Skeletal muscle tissue (tissue), 4 donors: Measurements from ENCODE around the gene AIFM1. TPM values are rescaled to one million over a fixed set of nuclear protein-coding genes. Genes with fewer than 3 reads are reported as not detected.
A peak's percentile ranks its signal among the peaks of the same experiment; 100 is the strongest.

Source experiments
- H3K27ac ChIP-seq: one replicate; pipeline ENCODE4 v1.7.0; 2013; ENCODE audit warnings: mild to moderate bottlenecking, low read depth, low read length, inconsistent platforms
- H3K27me3 ChIP-seq, 3 donors: one replicate each; pipeline ENCODE4 v1.7.0; 2013; ENCODE audit warnings: low read length in 3 of 3; ENCODE audit not compliant: control insufficient read depth in 3 of 3, insufficient read depth in 3 of 3
- H3K36me3 ChIP-seq, 3 donors: one replicate each; pipeline ENCODE4 v1.7.0; 2013; ENCODE audit warnings: low read length in 3 of 3; ENCODE audit not compliant: control insufficient read depth in 3 of 3, insufficient read depth in 3 of 3
- H3K4me1 ChIP-seq, 3 donors: one replicate each; pipeline ENCODE4 v1.7.0; 2013; ENCODE audit warnings: low read length in 3 of 3, mild to moderate bottlenecking in 3 of 3; ENCODE audit not compliant: control insufficient read depth in 3 of 3, insufficient read depth in 3 of 3
- H3K4me3 ChIP-seq, 3 donors: one replicate each; pipeline ENCODE4 v1.7.0; 2013; ENCODE audit warnings: low read length in 3 of 3
- H3K9ac ChIP-seq, 3 donors: one replicate each; pipeline ENCODE4 v1.7.0; 2013; ENCODE audit warnings: low read length in 3 of 3, mild to moderate bottlenecking in 3 of 3, moderate library complexity in 2 of 3, low read depth in 1 of 3
- H3K9me3 ChIP-seq, 3 donors: one replicate each; pipeline ENCODE4 v1.7.0; 2013; ENCODE audit warnings: low read length in 3 of 3; ENCODE audit not compliant: control insufficient read depth in 3 of 3
- total RNA-seq: library from RNA; depleted of rRNA; stranded (reverse); fragments of >200 nt; gene quantifications from one replicate; pipeline ENCODE4 v1.2.3, GENCODE V29; 2014
- donor health status: Osteomylitis.

The AIFM1 gene
- total RNA-seq, 1 donor from 2014 or later: 19.3 TPM

DNA sequence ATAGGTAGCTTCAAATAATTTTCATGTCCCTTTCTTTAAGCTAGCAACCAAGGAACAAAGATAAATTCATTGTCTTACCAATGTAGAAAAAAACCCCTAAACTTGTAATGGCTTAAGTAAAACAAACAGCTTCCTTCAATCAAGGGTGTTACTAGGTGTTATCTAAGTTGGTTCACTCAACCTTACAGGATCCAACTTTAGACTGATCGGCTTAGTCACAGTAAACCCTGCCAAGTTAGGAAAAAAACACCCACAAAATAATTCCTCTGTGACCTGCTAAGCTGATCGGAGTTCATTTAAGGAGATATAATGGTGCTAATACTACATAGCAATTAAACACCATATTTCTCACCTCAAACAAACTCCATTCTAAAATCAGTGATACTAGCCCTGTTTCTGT, 10.1 kb downstream of the AIFM1 start:
- Histone ChIP-seq H3K9ac (no peak overlapping the region), H3K27me3 (no peaks in the 10 kb centered on the region), H3K4me1 (peaks cover 0 to 4% (median 0%) of the 10 kb centered on the region in 3 donors), H3K27ac (no peak overlapping the region), H3K9me3 (no peaks in the 10 kb centered on the region), H3K36me3 (peaks cover 0 to 3% (median 0%) of the 10 kb centered on the region in 3 donors), H3K4me3 (no peak overlapping the region)

DNA sequence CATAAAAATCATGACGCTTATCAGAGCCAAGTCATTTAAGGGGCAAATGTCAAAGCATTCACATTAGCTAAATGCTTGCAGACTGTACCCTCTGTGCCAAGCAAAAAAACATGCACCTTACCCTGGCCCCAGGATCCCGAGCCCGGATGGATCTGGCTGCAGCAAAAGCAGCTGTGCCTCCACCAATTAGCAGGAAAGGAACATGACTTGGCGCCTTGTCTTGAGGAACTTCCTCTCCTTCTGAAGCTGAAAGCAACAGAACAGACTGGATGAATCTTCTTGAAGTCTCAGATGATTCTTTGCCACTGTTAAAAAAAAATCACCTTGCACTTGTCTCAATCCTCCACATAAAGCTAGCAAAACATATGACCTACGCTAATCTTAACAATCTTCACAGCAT, 18.0 kb downstream of the AIFM1 start:
- Histone ChIP-seq H3K9me3 (no peaks in the 10 kb centered on the region), H3K9ac (no peak overlapping the region), H3K36me3 (peaks cover 24 to 42% (median 28%) of the 10 kb centered on the region in 3 donors), H3K4me1 (no peaks in the 10 kb centered on the region), H3K27ac (no peak overlapping the region), H3K4me3 (no peak overlapping the region), H3K27me3 (no peaks in the 10 kb centered on the region)

DNA sequence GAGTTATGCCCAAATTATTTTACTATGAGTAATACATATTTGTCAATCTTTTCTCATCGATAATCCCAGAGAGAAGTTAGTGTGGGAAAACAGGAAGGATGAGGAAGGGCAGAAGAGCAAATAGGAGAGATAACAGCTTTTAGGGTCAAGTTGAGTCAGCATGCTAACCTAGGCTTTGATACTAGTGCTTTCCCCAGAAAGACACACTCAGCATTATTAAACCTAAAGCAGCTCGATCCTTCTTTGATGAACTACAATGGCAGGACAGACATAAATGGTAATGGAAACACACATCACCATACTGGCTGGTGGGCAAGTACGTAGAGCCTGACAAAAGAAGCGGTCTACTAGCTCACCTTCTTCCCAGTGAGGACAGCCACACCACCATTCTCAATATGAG, 20.5 kb downstream of the AIFM1 start:
- Histone ChIP-seq H3K4me1 (no peaks in the 10 kb centered on the region), H3K36me3 (peaks cover 28 to 47% (median 28%) of the 10 kb centered on the region in 3 donors), H3K27me3 (no peaks in the 10 kb centered on the region), H3K27ac (no peak overlapping the region), H3K4me3 (no peak overlapping the region), H3K9me3 (no peaks in the 10 kb centered on the region), H3K9ac (no peak overlapping the region)

DNA sequence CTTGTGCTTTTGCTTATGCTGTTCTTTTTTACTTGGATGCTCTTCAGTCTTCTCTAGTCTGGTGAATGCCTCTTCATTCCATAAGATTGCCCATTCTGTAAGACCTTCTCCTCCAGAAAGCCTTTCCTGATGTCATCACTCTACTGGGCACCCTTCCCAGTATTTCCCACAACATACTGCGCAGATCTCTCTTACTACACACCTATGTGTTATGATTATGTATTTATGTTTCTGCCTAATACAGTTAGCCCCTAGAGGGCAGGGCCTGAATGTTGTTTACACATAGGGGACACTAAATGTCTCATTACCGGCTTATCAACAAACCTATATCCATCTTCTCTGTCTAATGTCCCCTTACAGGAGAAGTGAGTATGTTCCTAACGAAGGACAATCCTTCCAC, 21.1 kb downstream of the AIFM1 start:
- Histone ChIP-seq H3K4me1 (no peaks in the 10 kb centered on the region), H3K9ac (no peak overlapping the region), H3K4me3 (no peak overlapping the region), H3K27me3 (no peaks in the 10 kb centered on the region), H3K36me3 (peaks cover 33 to 50% (median 34%) of the 10 kb centered on the region in 3 donors), H3K9me3 (no peaks in the 10 kb centered on the region), H3K27ac (no peak overlapping the region)

DNA sequence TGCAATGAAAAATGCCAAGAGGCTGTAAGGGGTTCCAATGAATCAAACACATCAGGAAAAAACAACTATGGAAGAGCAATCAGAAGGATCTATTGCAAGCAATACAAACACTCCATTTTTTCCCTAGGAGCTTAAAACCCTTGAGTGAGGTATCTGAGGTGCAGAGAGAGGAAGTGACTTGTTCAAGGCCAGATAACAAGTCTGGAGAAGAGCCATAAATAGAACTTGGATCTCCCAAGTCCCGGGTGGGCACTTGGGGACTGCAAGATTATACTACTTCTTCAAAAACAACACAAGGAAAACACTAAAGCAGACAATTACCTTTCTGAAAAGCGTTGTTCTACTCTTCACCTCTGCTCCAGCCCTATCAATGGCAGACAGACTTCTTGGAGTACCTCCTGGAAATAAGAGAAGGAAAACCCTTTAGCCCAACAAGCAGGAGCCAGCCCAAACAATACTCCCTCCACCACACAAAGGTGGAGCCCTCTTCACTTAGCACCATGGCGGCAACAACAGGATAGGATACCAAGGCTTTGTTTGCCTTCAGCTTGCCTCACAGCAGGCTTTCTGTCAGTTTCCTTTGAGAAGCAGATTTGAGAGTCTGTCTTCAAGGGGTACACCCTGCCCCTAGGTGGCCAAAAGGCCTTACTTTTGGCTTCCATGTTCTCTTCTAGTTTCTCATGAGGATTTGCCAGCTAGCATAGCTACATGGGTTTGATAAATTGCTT, 26.0 kb downstream of the AIFM1 start:
- H3K27ac ChIP-seq: no peak overlapping the region
- no peak overlapping the region for H3K9ac ChIP-seq
- peaks cover 26 to 43% (median 36%) of the 10 kb centered on the region in 3 donors for H3K36me3 ChIP-seq

DNA sequence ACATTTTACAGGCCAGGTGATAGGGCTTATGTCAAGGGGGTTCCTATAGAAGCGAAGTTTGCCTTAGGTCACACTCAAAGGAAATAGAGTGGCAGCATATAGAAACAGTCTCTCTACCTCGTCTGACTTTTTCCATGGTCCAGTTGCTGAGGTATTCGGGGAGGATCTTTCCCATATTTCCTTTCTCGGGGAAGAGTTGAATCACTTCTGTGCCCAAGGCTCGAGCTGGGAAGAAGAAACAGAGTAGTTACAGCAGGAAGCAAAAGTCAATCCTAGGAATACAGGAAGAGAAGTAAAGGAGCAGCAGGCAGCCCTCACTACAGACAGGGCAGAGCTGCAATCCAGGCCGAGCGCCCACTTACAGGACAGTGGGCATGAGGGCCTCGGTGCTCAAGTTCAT, 28.7 kb downstream of the AIFM1 start:
- Histone ChIP-seq H3K9me3 (no peaks in the 10 kb centered on the region), H3K9ac (no peak overlapping the region), H3K27ac (no peak overlapping the region), H3K4me3 (no peak overlapping the region), H3K27me3 (no peaks in the 10 kb centered on the region), H3K36me3 (peaks cover 21 to 41% (median 31%) of the 10 kb centered on the region in 3 donors), H3K4me1 (no peaks in the 10 kb centered on the region)

More for the DNA sequence above, 26.0 kb downstream of the AIFM1 start:
- H3K4me1 ChIP-seq: no peaks in the 10 kb centered on the region
- no peak overlapping the region for H3K4me3 ChIP-seq
- H3K27me3 ChIP-seq: no peaks in the 10 kb centered on the region
- no peaks in the 10 kb centered on the region for H3K9me3 ChIP-seq

DNA sequence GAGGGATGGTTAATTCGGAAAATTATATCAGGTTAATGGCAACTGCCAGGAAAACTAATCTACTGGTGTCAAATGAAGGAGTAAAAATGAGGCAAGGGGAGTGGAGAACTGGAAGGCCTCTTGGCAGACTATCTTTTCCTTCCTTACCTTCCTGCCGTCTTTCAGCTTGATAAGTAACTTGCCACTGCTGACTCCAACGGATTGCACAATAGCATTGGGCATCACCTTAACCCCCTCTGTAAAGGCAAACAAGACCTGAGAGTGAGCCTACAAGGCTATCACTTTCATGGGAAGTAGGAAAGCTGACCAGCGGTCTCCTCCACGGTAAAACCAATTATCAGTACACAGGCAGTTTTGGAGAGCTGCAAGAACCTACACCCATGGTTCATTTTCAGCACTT, 29.1 kb downstream of the AIFM1 start:
- H3K9ac ChIP-seq: no peak overlapping the region
- H3K4me1 ChIP-seq: no peaks in the 10 kb centered on the region
- no peak overlapping the region for H3K4me3 ChIP-seq
- no peak overlapping the region for H3K27ac ChIP-seq
- no peaks in the 10 kb centered on the region for H3K9me3 ChIP-seq
- peaks cover 23 to 42% (median 32%) of the 10 kb centered on the region in 3 donors for H3K36me3 ChIP-seq
- H3K27me3 ChIP-seq: no peaks in the 10 kb centered on the region

DNA sequence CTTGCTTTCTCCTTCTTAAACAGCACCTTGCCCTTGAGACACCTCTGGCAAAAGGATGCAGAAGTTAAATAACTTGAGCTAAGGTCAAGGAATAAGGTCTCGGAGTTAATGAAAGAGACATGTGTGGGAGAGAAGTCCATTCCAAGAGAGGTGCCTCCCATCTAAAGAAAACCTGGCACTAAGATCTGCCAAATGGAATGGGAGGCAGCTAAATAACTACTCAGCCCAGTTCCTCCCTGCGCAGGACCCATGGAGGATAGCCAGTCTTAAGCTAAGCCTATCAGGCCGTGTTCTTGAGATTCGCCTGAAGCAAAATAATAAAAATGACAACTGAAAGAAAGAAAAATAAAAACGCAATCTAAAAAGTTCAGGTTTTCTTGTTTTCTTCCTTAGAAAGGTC, 34.7 kb downstream of the AIFM1 start:
- H3K36me3 ChIP-seq: peaks cover 30 to 41% (median 35%) of the 10 kb centered on the region in 3 donors
- H3K9ac ChIP-seq: no peak overlapping the region
- H3K27ac ChIP-seq: no peak overlapping the region
- no peaks in the 10 kb centered on the region for H3K9me3 ChIP-seq
- no peaks in the 10 kb centered on the region for H3K27me3 ChIP-seq
- H3K4me1 ChIP-seq: peaks cover under 1 to 1% (median under 1%) of the 10 kb centered on the region in 3 donors
- no peak overlapping the region for H3K4me3 ChIP-seq

DNA sequence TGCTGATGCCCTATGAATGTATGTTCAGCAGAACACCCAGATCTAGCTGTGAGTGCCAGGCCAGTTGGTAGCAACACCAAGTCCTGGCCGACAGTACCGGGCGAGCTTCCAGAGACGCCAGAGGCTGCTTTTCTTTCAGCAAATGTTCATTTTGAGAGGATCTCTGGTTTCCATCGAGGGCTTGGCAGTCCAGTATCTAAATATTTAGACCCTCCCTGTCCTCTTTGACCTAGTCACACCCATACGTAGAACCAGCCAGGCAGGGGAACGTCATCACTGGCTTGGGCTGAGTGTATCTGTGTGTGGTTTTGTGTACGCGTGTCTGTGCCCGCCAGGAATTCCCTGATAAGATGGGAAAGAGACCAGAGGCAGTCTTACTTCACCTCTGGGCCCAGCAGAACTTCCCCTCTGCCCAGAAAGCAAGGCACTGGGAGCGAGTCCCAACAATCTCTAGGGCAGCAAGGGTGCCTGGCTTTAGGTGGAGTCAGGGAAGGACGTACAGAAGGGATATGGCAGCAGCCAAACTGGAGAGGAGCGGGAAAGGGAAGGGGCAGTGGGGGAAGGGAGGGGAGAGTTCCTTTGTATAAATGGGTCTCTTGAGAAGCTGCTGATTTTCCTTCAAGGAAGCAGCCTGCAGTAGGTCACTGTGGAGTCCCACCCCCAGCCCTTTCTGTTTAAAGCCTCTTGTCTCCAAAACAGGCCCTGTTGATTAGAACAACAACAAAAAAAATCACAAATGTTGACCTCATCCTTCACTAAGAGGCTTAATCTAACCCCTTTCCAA, 40.4 kb downstream of the AIFM1 start:
- Histone ChIP-seq H3K4me1 (peaks cover 11 to 20% (median 13%) of the 10 kb centered on the region in 3 donors), H3K9me3 (no peaks in the 10 kb centered on the region), H3K27me3 (peaks cover 0 to 4% (median 0%) of the 10 kb centered on the region in 3 donors), H3K9ac (peak overlapping the region in 1 of 3 donors; percentile 20), H3K36me3 (peaks cover 10 to 17% (median 12%) of the 10 kb centered on the region in 3 donors), H3K27ac (peak overlapping the region; percentile 62), H3K4me3 (peak overlapping the region in 1 of 3 donors; percentile 7)

DNA sequence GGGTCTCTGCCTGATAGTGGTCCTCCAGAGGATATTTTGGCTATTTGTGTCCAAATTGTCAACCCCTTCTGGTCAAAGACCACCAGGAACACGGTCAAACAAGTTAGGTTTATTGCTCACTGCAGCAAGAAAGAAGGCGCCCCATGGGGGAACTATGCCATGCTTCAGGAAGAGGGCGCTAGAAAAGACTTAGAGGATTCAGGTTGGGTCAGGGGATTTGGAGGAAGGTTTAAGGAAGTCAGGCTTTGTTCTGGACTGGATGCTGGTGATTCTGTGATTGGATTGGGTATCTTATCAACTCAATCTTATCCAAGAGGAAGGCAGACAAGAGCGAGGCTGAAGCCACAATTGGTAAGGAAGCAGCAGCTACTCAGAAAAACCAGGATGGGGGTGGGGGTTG, 41.1 kb downstream of the AIFM1 start:
- H3K36me3 ChIP-seq: peaks cover 6 to 13% (median 6%) of the 10 kb centered on the region in 3 donors
- peak overlapping the region; percentile 62 for H3K27ac ChIP-seq
- H3K4me1 ChIP-seq: peaks cover 13 to 20% (median 15%) of the 10 kb centered on the region in 3 donors
- H3K9me3 ChIP-seq: no peaks in the 10 kb centered on the region
- H3K4me3 ChIP-seq: no peak overlapping the region
- peaks cover 0 to 4% (median 0%) of the 10 kb centered on the region in 3 donors for H3K27me3 ChIP-seq
- H3K9ac ChIP-seq: no peak overlapping the region
